ENCODE results near the gene WDR59. TPM values are rescaled to one million over a fixed set of nuclear protein-coding genes. Genes with fewer than 3 reads are reported as not detected.
"Not testable (repeated sequence)": the region's sequence is repeated elsewhere in the genome, so short reads cannot be mapped to it uniquely, and the experiment has no call there.

The WDR59 gene
- total and polyA plus RNA-seq, 11 donors = 16.0 to 52.2 (median 39.5) TPM

GRCh38 chr16:74923766-74924460 lies 61.0 kb downstream of the WDR59 start:
- no peak overlapping the region for H3K4me3 ChIP-seq
- H3K27me3 ChIP-seq = no peaks in the 10 kb centered on the region
- peak overlapping the region in 1 of 12 donors; percentile 19 for H3K27ac ChIP-seq
- ATAC-seq (peak in 2 of 4 donors; percentile 26 to 28), DNase-seq (no peak)
- peaks cover 0 to 8% (median 0%) of the 10 kb centered on the region in 12 donors for H3K4me1 ChIP-seq
- 53 to 61% (median 59%) methylated on average over 10 of the region's 10 CpGs for WGBS, 4 donors
- TF ChIP-seq POLR2A (IDR thresholded peaks at IDR 0.05) (no peak), CTCF (IDR thresholded peaks at IDR 0.05) (no peak)
- intact Hi-C loops (cut with DNase I) = no loop called here
- H3K9me3 ChIP-seq = no peaks in the 10 kb centered on the region
- H3K36me3 ChIP-seq = peaks cover 0 to 78% (median 58%) of the 10 kb centered on the region in 9 donors

- Histone ChIP-seq H3K27ac (peak overlapping the region in 1 of 12 donors; percentile 52), H3K4me3 (no peak overlapping the region), H3K4me1 (peaks cover 0 to 8% (median 0%) of the 10 kb centered on the region in 12 donors), H3K27me3 (no peaks in the 10 kb centered on the region), H3K9me3 (no peaks in the 10 kb centered on the region), H3K36me3 (peaks cover 0 to 83% (median 63%) of the 10 kb centered on the region in 9 donors)
- ATAC-seq (peak in 3 of 4 donors; percentile 38 to 59 (median 44)), DNase-seq (no peak)
- TF ChIP-seq CTCF (IDR thresholded peaks at IDR 0.05) = no peak
- TF ChIP-seq POLR2A (IDR thresholded peaks at IDR 0.05) = no peak
- 71 to 79% (median 77%) methylated on average over 11 of the region's 11 CpGs for WGBS, 4 donors
- intact Hi-C loops (cut with DNase I) = no loop called here
Measured at GRCh38 chr16:74922150-74923138, 62.5 kb downstream of the WDR59 start.

- DNase-seq (no peak), ATAC-seq (no peak)
- 89 to 94% (median 91%) methylated on average over 3 of the region's 3 CpGs for WGBS, 4 donors
- intact Hi-C loops (cut with DNase I) = no loop called here
- TF ChIP-seq POLR2A (IDR thresholded peaks at IDR 0.05) (no peak), CTCF (IDR thresholded peaks at IDR 0.05) (no peak)
- Histone ChIP-seq H3K4me1 (peaks cover 0 to 8% (median 0%) of the 10 kb centered on the region in 12 donors), H3K9me3 (no peaks in the 10 kb centered on the region), H3K36me3 (peaks cover 0 to 88% (median 77%) of the 10 kb centered on the region in 9 donors), H3K27me3 (no peaks in the 10 kb centered on the region), H3K4me3 (no peak overlapping the region), H3K27ac (no peak overlapping the region)
Measured at GRCh38 chr16:74921051-74921450, 63.9 kb downstream of the WDR59 start.

- WGBS, 4 donors = 93 to 99% (median 96%) methylated on average over 6 of the region's 6 CpGs
- ATAC-seq (no peak), DNase-seq (no peak)
- H3K4me3 ChIP-seq = no peak overlapping the region
- intact Hi-C loops (cut with DNase I) = loop anchor here in 2 of 10 donors (10.0 kb wide), 1 partner anchor 205 kb away; the partner anchor contains the start of gene LDHD (in 2 of the 2)
- H3K27me3 ChIP-seq = no peaks in the 10 kb centered on the region
- H3K9me3 ChIP-seq = peaks cover 0 to 26% (median 5%) of the 10 kb centered on the region in 12 donors
- no peaks in the 10 kb centered on the region for H3K4me1 ChIP-seq
- TF ChIP-seq POLR2A (IDR thresholded peaks at IDR 0.05) (no peak), CTCF (IDR thresholded peaks at IDR 0.05) (no peak)
- no peak overlapping the region for H3K27ac ChIP-seq
- peaks cover 2 to 82% (median 63%) of the 10 kb centered on the region in 9 donors for H3K36me3 ChIP-seq
Measured at GRCh38 chr16:74909665-74910064, 75.3 kb downstream of the WDR59 start.

GRCh38 chr16:74908759-74909158 lies 76.2 kb downstream of the WDR59 start:
- Histone ChIP-seq H3K36me3 (peaks cover 2 to 81% (median 59%) of the 10 kb centered on the region in 9 donors), H3K9me3 (peaks cover 0 to 20% (median 5%) of the 10 kb centered on the region in 12 donors)
- not testable (repeated sequence) for ATAC-seq, H3K4me3 ChIP-seq, H3K27me3 ChIP-seq, H3K4me1 ChIP-seq, H3K27ac ChIP-seq, DNase-seq
- intact Hi-C loops (cut with DNase I) = loop anchor here in 2 of 10 donors (10.0 kb wide), 1 partner anchor 206 kb away; the partner anchor contains the start of gene LDHD (in 2 of the 2)
- 81 to 98% (median 88%) methylated on average over 7 to 8 of the region's 8 CpGs for WGBS, 4 donors

All from heart left ventricle (tissue), 16 donors.